K562 (cell line): ENCODE data around the gene YJEFN3. TPM values are rescaled to one million over a fixed set of nuclear protein-coding genes. Genes with fewer than 3 reads are reported as not detected.

Experiments used
- NONO ChIP-seq, 2 experiments: fragments of 200-400 bp in 1 of 2; fragments of 450-650 bp in 1 of 2; formaldehyde crosslinking in 1 of 2; IDR thresholded peaks; 2 replicates each; pipeline ENCODE4 v1.6.1; 2017; ENCODE audit warnings: low read depth in 2 of 2, mild to moderate bottlenecking in 2 of 2, moderate library complexity in 2 of 2, low read length in 1 of 2
- NR2C2 ChIP-seq, 2 experiments: fragments of 200-800 bp in 1 of 2; sonication (Bioruptor generic) in 1 of 2; sonication (generic) in 1 of 2; formaldehyde crosslinking in 1 of 2; IDR thresholded peaks; 2 replicates each; pipeline versions ENCODE4 v1.6.1 to v1.8.0; 2016 to 2022; ENCODE audit warnings: mild to moderate bottlenecking in 1 of 2, missing compliant biosample characterization in 1 of 2, missing genetic modification characterization in 1 of 2, missing genetic modification reagents in 1 of 2
- TAF7 ChIP-seq: fragments of 450-650 bp; IDR thresholded peaks from 2 replicates; pipeline ENCODE4 v1.6.1; 2016; ENCODE audit warnings: missing genetic modification characterization, missing compliant biosample characterization
- ZSCAN29 ChIP-seq: fragments of 450-650 bp; IDR thresholded peaks from 2 replicates; pipeline ENCODE4 v1.6.1; 2017
- polyA plus RNA-seq, 8 experiments: library from polyadenylated mRNA; depleted of rRNA in 4 of 8; stranded (reverse) in 5 of 8; unstranded in 3 of 8; fragments of >200 nt; fragmentation: Nextera tagmentation in 2 of 8; fragmentation: Illumina TruSeq in 1 of 8; extraction: Ambion mirVana in 2 of 8; extraction: Trizol in 1 of 8; gene quantifications; 2 replicates each; pipeline versions ENCODE4 v1.2.1 to v1.2.3, GENCODE V29; 2011 to 2014; ENCODE audit warnings: inconsistent platforms in 1 of 8, missing spikeins in 1 of 8
- total RNA-seq, 7 experiments: library from RNA; depleted of rRNA in 6 of 7; stranded (reverse); fragments of >200 nt in 6 of 7; fragmentation: Illumina TruSeq in 2 of 7; extraction: Trizol in 2 of 7; gene quantifications; 2 replicates each; pipeline versions ENCODE4 v1.2.1 to v1.2.3, GENCODE V29; 2011 to 2021; ENCODE audit warnings: low replicate concordance in 1 of 7
- TF ChIP-seq, protein P1 (sequence below): fragments of 450-650 bp; IDR thresholded peaks from 2 replicates; pipeline ENCODE4 v1.6.1; 2018; ENCODE audit not compliant: partially characterized antibody
- TF ChIP-seq, protein P2 (sequence below): fragments of 450-650 bp; IDR thresholded peaks from 2 replicates; pipeline ENCODE4 v1.6.1; 2016; ENCODE audit warnings: low read depth, mild to moderate bottlenecking, moderate library complexity
- TF ChIP-seq, protein P3 (sequence below): fragments of 250-450 bp; sonication (Bioruptor Pico); IDR thresholded peaks from 2 replicates; pipeline ENCODE4 v1.4.0; 2020

YJEFN3 gene
- total and polyA plus RNA-seq, 9 of the 15 experiments (the other 6 are each of a cell fraction or from before 2014, with no cell fraction given): 0.04 to 5.8 (median 1.3) TPM; not detected in 1

GRCh38 chr19:19487950-19488874 is 40.5 kb upstream of the YJEFN3 start (continued):
- TF ChIP-seq, protein P1, sequence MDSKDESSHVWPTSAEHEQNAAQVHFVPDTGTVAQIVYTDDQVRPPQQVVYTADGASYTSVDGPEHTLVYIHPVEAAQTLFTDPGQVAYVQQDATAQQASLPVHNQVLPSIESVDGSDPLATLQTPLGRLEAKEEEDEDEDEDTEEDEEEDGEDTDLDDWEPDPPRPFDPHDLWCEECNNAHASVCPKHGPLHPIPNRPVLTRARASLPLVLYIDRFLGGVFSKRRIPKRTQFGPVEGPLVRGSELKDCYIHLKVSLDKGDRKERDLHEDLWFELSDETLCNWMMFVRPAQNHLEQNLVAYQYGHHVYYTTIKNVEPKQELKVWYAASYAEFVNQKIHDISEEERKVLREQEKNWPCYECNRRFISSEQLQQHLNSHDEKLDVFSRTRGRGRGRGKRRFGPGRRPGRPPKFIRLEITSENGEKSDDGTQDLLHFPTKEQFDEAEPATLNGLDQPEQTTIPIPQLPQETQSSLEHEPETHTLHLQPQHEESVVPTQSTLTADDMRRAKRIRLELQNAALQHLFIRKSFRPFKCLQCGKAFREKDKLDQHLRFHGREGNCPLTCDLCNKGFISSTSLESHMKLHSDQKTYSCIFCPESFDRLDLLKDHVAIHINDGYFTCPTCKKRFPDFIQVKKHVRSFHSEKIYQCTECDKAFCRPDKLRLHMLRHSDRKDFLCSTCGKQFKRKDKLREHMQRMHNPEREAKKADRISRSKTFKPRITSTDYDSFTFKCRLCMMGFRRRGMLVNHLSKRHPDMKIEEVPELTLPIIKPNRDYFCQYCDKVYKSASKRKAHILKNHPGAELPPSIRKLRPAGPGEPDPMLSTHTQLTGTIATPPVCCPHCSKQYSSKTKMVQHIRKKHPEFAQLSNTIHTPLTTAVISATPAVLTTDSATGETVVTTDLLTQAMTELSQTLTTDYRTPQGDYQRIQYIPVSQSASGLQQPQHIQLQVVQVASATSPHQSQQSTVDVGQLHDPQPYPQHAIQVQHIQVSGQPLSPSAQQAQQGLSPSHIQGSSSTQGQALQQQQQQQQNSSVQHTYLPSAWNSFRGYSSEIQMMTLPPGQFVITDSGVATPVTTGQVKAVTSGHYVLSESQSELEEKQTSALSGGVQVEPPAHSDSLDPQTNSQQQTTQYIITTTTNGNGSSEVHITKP: peak; percentile 86
- TF ChIP-seq, protein P2, sequence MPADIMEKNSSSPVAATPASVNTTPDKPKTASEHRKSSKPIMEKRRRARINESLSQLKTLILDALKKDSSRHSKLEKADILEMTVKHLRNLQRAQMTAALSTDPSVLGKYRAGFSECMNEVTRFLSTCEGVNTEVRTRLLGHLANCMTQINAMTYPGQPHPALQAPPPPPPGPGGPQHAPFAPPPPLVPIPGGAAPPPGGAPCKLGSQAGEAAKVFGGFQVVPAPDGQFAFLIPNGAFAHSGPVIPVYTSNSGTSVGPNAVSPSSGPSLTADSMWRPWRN: 0 out of 2 replicates have a peak, but pooled peaks have one; percentile 15
- TF ChIP-seq NONO (IDR thresholded peaks at IDR 0.05; ENCODE audit: low read depth in 2 of 2, low read length in 1 of 2): 0 out of 4 replicates have a peak, but pooled peaks of 1 of the 2 experiments have one; percentile 27
- TF ChIP-seq, protein P3, sequence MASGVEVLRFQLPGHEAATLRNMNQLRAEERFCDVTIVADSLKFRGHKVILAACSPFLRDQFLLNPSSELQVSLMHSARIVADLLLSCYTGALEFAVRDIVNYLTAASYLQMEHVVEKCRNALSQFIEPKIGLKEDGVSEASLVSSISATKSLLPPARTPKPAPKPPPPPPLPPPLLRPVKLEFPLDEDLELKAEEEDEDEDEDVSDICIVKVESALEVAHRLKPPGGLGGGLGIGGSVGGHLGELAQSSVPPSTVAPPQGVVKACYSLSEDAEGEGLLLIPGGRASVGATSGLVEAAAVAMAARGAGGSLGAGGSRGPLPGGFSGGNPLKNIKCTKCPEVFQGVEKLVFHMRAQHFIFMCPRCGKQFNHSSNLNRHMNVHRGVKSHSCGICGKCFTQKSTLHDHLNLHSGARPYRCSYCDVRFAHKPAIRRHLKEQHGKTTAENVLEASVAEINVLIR (CRISPR knock-in tag): no peak
- no peak for TF ChIP-seq TAF7 (tag)
- TF ChIP-seq NR2C2 (CRISPR knock-in tag; IDR thresholded peaks at IDR 0.05): no peak
- TF ChIP-seq NR2C2 (tag; IDR thresholded peaks at IDR 0.05): peak; percentile 85
- TF ChIP-seq ZSCAN29: no peak
